ENCODE data around the gene TXNL4B.

Gene TXNL4B

GRCh38 chr16:72093448-72094265, at the start of gene TXNL4B, which contains the start of gene DHX38:
TXNL4B (minus strand) TSS chr16:72093620; CDS start chr16:72090749, 2,871 bp downstream.
DHX38 (plus strand) TSS chr16:72093847; CDS start chr16:72096158, 2,311 bp downstream.
- peak; percentile 85 to 90 (median 88) for DNase-seq (ENCODE audit: low read depth in 3 of 3)

DNA sequence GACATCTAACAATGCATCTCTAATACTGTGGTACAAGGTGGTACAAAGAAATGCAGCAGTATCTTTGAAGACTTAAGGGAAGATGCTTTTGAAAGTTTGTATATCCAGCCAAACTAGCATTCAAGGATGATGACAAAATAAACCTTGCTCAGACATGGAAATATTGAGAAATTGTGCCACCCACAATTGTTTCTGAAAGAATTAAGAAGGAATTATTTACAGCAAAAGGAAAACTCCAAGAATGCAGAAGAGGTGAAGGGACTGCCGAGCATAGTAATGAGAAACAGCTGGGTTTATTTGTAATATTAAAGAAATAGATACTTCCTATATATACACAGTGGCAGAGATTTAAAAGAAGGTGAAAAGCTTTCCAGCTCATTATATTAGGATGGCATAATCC, 49.1 kb upstream of the TXNL4B start:
- DNase-seq (ENCODE audit: low read depth in 3 of 3): no peak

GRCh38 chr16:72139908-72140307, 46.5 kb upstream of the TXNL4B start:
- DNase-seq (ENCODE audit: low read depth in 3 of 3): no peak

DNA sequence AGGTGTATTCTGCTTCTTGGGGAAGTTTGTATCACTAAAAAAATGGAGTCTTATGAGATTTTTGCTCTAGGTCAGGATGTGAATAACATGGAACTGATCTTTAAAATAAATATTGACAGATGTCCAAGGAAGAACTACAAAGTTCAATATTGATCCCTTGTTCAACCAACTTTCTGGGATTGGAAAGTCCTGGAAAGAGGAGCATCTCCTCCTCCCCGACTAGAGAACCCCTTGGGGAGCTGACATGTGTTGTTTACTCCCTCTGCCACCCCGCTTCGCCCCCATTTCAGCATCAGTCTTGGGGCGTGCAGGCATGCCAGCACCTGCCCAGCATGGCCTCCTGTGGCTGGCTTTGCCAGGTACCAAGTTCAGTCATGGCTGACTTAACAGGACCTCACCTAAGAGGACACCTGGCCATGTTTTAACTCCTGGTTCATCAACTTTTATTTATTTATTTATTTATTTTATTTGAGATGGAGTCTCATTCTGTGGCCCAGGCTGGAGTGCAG, 44.7 kb upstream of the TXNL4B start:
- DNase-seq (ENCODE audit: low read depth in 3 of 3): no peak

GRCh38 chr16:72137380-72138063, 44.1 kb upstream of the TXNL4B start:
- no peak for DNase-seq (ENCODE audit: low read depth in 3 of 3)

GRCh38 chr16:72134507-72134906, 41.1 kb upstream of the TXNL4B start:
- DNase-seq (ENCODE audit: low read depth in 3 of 3): no peak

- no peak for DNase-seq (ENCODE audit: low read depth in 3 of 3)
Measured at GRCh38 chr16:72132726-72133125, 39.3 kb upstream of the TXNL4B start.

DNA sequence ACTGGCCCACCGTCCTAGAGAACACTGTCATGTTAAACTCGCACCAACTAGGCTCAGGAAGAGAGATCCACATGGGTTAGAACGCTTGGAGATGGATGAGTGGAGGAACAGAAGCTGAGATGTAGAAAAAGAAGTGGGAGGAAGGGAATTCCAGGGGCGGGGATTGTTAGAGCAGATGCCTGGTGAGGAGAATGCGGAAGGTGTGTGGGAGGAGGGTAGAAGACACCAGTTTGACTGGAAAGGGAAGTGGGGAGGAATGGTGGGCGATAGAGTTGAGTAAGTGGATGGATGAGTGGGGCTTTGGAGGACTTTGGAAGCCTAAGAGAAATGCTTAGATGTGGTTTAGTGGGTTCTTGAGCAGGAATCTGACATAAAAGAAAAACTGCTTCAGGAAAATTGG, 37.6 kb upstream of the TXNL4B start:
- no peak for DNase-seq (ENCODE audit: low read depth in 3 of 3)

GRCh38 chr16:72129976-72130656, 36.7 kb upstream of the TXNL4B start:
- no peak for DNase-seq (ENCODE audit: low read depth in 3 of 3)

- DNase-seq (ENCODE audit: low read depth in 3 of 3): no peak
Measured at GRCh38 chr16:72128701-72129100, 35.3 kb upstream of the TXNL4B start.

DNA sequence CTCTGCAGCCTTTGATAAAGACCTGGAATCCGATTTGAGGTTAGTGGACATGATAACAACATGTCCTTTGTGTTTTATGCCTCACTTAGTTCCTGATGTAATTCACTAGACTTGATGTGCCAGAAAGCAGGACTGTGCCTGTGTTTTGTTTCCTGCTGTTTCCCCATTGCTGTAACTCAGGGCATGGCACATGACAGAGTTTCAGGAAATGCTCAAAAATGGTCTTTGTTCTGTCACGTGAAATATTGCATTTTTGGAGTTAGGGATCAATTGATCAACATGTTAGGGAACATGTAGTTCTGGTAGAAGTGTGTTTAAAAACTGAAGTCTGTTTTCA, 33.0 kb upstream of the TXNL4B start:
- DNase-seq (ENCODE audit: low read depth in 3 of 3): no peak

DNA sequence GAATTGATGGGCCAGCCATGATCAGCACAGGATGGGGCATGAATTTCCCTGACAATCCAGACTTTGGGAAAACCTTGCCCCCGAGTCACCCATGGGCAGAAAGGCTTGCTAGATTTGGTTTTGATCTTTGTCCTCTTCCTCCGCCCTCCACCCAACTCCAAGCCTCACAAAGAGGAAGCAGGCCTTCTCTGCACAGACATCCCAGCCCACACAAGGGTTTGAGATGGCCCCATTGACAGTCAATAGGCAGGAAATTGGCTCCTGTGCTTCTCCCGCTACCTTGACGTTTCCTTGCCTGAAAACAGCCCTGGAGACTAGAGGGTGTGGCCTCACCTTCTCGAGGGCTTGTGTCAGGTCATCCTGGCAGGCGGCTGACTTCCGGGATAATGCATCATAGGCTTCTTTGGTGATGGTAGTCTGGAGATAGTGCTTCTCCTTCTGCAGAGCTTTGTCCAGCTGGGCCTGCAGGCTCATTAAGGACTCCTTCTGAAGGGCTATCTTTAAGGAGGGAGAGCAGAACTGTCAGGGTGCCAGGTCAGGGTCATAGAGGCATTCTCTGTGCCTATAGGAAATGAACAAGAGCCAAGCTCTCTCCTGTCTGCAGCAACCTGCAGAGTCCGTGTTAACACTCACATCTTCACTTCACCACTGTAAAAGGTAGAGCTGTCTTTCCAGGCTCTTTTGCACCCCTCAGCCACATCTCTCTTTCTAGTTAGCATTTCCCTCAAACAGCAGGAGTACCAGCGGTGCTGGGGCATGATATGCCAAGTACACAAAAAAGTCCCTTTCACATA, 32.4 kb upstream of the TXNL4B start:
- DNase-seq (ENCODE audit: low read depth in 3 of 3): no peak

GRCh38 chr16:72124761-72125634, 31.6 kb upstream of the TXNL4B start:
- peak; percentile 31 to 59 (median 38) for DNase-seq (ENCODE audit: low read depth in 3 of 3)

DNA sequence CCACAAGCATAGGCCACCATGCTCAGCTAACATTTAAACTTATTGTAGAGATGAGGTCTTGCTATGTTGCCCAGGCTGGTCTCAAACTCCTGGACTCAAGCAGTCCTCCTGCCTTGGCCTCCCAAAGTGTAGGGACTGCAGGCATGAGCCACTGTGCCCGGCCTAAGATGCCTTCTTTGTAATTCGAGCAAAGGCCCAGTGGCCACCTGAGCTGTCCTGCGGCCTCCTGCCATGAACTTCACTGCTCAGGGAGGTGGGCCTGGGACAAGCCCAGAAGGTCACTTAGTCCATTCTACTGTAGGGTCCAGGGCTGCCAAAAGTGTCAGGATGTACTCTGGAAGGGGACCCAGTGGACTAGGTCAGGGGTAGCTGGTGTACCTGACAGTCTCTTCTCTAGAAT, 30.7 kb upstream of the TXNL4B start:
- DNase-seq (ENCODE audit: low read depth in 3 of 3): no peak

GRCh38 chr16:72123426-72123825, 30.0 kb upstream of the TXNL4B start:
- no peak for DNase-seq (ENCODE audit: low read depth in 3 of 3)

- no peak for DNase-seq (ENCODE audit: low read depth in 3 of 3)
Measured at GRCh38 chr16:72122916-72123315, 29.5 kb upstream of the TXNL4B start.

- DNase-seq (ENCODE audit: low read depth in 3 of 3): no peak
Measured at GRCh38 chr16:72122308-72122707, 28.9 kb upstream of the TXNL4B start.

- DNase-seq (ENCODE audit: low read depth in 3 of 3): no peak
Measured at GRCh38 chr16:72120026-72120425, 26.6 kb upstream of the TXNL4B start.

- no peak for DNase-seq (ENCODE audit: low read depth in 3 of 3)
Measured at GRCh38 chr16:72113616-72113945, 20.2 kb upstream of the TXNL4B start.

GRCh38 chr16:72112906-72113615, 19.6 kb upstream of the TXNL4B start:
- DNase-seq (ENCODE audit: low read depth in 3 of 3): no peak
